Activated T-cell treated with anti-CD3 and anti-CD28 coated beads, Interleukin-2, amount 50 U/mL, for 24 hours (primary cell): Measurements from ENCODE around the gene PPP2R2C.

Experiments used
- DNase-seq: peaks from one replicate; pipeline ENCODE4 v3.0.0-alpha.2; 2020
- H3K27ac Mint-ChIP-seq: 2 replicates; pipeline ENCODE4 v1.8.0; 2020; ENCODE audit warnings: mild to moderate bottlenecking, mixed read lengths
- H3K27me3 Mint-ChIP-seq: 2 replicates; pipeline ENCODE4 v1.8.0; 2020; ENCODE audit warnings: mixed read lengths
- H3K36me3 Mint-ChIP-seq: 2 replicates; pipeline ENCODE4 v1.8.0; 2020; ENCODE audit warnings: low read depth, mixed read lengths
- H3K4me1 Mint-ChIP-seq: 2 replicates; pipeline ENCODE4 v1.8.0; 2020; ENCODE audit warnings: low read depth, mixed read lengths
- H3K4me3 Mint-ChIP-seq: 2 replicates; pipeline ENCODE4 v1.8.0; 2020; ENCODE audit warnings: mild to moderate bottlenecking, moderate library complexity, mixed read lengths
- H3K9me3 Mint-ChIP-seq: 2 replicates; pipeline ENCODE4 v1.8.0; 2020; ENCODE audit warnings: mixed read lengths

The PPP2R2C gene

DNA sequence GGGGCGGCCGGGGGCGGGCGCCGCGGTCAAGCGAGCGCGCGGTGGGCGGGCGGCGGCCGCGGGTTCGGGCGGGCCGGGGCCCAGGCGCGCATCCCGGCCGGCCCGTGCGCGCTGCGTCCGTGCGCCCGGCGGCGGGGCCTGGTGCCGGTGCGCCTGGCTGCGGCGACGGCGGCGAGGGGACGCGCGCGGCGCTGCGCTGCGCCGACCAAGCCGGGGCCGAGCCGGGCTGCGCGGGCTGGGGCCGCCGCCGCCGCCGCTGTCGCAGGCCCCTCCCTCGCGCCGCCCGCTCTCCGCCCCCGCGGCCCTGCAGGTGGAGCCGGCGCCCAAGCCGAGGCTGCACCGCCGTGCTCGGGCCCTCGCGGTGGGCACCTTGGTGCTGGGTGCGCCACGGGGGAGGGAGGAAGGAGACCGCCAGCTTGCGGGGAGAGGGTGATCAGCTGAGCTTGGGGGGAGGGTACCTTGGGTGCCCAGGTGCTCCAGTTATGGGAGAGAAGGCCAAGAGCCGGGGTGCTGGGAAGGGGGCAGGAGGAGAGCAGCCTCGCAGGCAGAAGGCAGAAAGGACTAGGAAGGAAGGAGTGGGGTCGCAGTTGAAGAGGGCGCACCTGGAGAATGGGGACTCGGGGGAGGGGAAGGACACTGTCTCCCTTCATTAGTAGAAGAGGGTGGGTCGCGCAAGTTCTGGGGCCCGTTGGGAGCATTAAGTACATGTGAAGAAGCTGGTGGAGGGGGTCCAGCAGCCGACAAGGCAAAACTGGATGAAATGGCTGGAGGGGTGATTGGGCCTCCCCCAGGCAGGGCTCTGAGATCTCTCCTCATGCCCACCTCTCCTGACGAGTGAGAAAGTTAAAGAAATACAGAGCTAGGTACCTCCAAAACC lies at the start of gene PPP2R2C:
Gene PPP2R2C (minus strand): TSS at position 228 of the 877 bp plus-strand sequence. CDS start 385 bp downstream, outside the sequence.
- H3K4me3 Mint-ChIP-seq: peak within 1 kb of the TSS; percentile 12
- peaks cover 8% of the 10 kb centered on the region for H3K4me1 Mint-ChIP-seq
- H3K9me3 Mint-ChIP-seq: no peaks in the 10 kb centered on the region
- peaks cover 73% of the 10 kb centered on the region for H3K27me3 Mint-ChIP-seq
- H3K36me3 Mint-ChIP-seq: no peaks in the 10 kb centered on the region
- DNase-seq: no peak
- H3K27ac Mint-ChIP-seq: no peak within 1 kb of the TSS

DNA sequence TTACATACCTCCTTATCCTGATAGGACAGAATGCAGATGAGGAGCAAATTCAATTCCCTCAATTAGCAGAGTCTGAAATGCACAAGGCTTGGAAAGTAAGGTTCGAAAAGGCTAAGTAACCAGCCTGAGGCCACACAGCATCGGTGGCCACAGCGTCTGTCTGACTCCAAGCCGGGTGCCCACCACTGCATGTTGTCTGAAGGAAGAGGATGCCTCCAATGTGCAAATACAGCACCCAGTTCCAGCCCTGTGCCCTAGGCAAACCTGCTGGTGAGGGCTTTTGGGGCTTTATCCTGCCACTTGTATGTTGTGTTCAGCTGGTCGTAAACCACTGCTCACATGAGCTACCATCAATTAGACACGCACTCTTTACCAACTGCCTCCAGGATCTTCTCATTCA lies 48.6 kb upstream of the PPP2R2C start:
- H3K9me3 Mint-ChIP-seq: no peaks in the 10 kb centered on the region
- H3K36me3 Mint-ChIP-seq: no peaks in the 10 kb centered on the region
- H3K4me3 Mint-ChIP-seq: no peak overlapping the region
- no peaks in the 10 kb centered on the region for H3K4me1 Mint-ChIP-seq
- DNase-seq: no peak
- no peak overlapping the region for H3K27ac Mint-ChIP-seq
- peaks cover 13% of the 10 kb centered on the region for H3K27me3 Mint-ChIP-seq

DNA sequence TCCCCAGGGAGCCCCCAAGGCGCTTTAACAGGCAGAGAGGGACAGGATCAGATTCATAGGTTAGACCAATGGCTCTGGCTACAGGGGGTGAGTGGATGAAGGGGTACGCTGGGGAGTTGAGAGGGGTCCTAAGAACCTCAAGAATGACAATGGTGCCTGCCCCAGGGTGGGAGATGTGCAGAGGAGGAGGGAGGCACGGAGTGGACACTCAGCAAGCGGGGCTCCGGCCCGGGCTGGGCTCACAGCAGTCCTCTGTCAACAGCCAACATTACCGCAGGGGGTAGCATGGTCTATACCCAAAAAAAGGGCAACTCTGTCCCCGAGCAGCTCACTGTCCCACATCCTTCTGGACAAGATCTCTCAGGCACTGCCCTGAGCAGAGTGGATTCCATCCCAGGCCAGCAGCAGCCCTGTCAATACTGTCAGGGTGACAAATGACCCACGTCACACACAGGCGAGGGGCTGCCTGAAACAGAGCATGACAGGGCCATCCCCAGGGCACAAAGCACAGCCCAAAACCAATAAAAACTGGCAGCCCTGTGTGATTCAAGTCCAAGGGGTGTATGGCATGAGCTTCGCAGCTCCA lies 47.7 kb upstream of the PPP2R2C start:
- H3K27ac Mint-ChIP-seq: no peak overlapping the region
- H3K4me3 Mint-ChIP-seq: no peak overlapping the region

DNA sequence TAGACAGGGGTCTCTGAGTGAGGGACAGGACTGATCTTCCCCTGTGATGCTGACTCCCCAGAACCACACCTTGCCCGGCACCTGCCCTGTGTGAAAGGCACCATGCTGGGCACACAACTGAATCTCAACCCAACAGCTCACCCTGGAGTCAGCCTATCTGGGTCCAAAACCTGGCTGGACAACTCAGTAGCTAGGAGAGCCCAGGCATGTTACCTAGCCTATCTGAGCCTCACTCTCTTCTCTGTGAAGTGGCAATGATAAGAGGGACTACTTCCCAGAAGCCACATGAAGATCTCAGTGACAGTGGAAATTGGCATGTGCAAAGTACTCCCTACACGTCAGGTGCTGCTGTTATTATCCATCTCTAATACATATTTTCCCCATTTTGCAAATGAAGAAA lies 44.8 kb upstream of the PPP2R2C start:
- Mint-ChIP-seq H3K27ac (no peak overlapping the region), H3K27me3 (peaks cover 13% of the 10 kb centered on the region), H3K4me3 (no peak overlapping the region), H3K36me3 (no peaks in the 10 kb centered on the region), H3K9me3 (peaks cover 6% of the 10 kb centered on the region), H3K4me1 (no peaks in the 10 kb centered on the region)
- DNase-seq: no peak

More for the DNA sequence above, 47.7 kb upstream of the PPP2R2C start:
- Mint-ChIP-seq H3K4me1 (no peaks in the 10 kb centered on the region), H3K27me3 (peaks cover 13% of the 10 kb centered on the region), H3K9me3 (no peaks in the 10 kb centered on the region), H3K36me3 (no peaks in the 10 kb centered on the region)
- no peak for DNase-seq

DNA sequence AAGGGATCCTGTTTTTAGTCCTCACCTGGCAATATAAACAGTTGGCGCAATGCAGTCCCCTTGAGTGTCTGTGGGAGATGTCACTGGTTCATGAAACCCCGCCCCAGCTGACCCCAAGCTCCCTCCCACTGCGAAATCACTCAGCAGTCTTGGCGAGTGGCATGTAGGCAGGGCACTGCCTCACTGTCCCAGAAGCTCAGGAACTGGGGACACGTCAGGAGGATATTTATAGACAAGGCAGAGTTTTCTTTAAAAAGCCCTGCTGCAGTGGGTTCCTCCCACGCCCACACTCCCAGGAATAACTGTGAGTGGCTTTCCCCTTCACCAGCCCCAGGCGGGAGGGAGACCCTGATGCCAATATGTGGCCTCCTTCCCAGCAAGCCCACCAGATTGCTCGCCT lies 44.3 kb upstream of the PPP2R2C start:
- Mint-ChIP-seq H3K27me3 (peaks cover 13% of the 10 kb centered on the region), H3K4me1 (no peaks in the 10 kb centered on the region), H3K4me3 (no peak overlapping the region), H3K9me3 (peaks cover 6% of the 10 kb centered on the region), H3K27ac (no peak overlapping the region), H3K36me3 (no peaks in the 10 kb centered on the region)
- DNase-seq: no peak

DNA sequence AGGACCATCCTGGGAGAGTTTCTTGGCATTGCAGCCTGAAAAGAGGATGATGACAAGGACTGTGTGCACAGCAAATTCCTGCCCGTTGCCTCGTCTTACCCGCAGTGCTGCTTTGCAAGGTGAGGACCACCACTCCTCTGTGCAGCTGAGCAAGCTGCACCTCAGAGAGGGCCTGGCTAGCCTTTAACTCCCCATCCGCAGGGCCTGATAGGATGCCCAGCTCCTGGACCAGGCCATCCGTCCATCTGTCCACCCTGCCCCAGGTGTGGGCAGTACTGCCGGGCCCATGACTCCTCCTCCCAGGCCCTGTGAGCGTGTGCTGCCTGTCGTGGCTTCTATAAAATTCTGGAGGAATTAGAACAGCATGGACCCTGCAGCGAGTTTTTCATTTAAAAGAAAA lies 43.9 kb upstream of the PPP2R2C start:
- Mint-ChIP-seq H3K36me3 (no peaks in the 10 kb centered on the region), H3K4me3 (no peak overlapping the region), H3K27ac (no peak overlapping the region), H3K9me3 (peaks cover 6% of the 10 kb centered on the region), H3K27me3 (peaks cover 13% of the 10 kb centered on the region), H3K4me1 (no peaks in the 10 kb centered on the region)
- DNase-seq: no peak

DNA sequence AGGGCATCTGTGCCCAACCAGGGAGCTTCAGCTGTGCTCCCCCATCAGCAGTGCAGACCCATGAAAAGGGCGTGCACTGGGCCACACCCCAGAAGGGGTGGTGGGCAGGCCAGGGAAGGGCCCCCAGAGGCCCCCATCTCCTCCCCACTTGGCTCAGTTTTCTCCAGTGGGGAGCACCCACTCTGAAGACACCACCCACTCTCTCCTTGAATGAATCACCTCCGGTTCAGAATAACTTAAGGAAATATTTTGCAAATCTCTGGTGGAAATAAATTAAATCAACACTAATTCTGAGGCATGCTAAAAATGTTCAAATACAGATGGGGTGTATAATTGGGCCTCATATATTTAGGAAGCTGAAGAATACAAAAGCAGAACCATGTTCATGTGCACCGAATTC lies 41.3 kb upstream of the PPP2R2C start:
- no peak overlapping the region for H3K4me3 Mint-ChIP-seq
- no peaks in the 10 kb centered on the region for H3K36me3 Mint-ChIP-seq
- peaks cover 10% of the 10 kb centered on the region for H3K27me3 Mint-ChIP-seq
- H3K9me3 Mint-ChIP-seq: peaks cover 9% of the 10 kb centered on the region
- DNase-seq: no peak
- no peak overlapping the region for H3K27ac Mint-ChIP-seq
- no peaks in the 10 kb centered on the region for H3K4me1 Mint-ChIP-seq

DNA sequence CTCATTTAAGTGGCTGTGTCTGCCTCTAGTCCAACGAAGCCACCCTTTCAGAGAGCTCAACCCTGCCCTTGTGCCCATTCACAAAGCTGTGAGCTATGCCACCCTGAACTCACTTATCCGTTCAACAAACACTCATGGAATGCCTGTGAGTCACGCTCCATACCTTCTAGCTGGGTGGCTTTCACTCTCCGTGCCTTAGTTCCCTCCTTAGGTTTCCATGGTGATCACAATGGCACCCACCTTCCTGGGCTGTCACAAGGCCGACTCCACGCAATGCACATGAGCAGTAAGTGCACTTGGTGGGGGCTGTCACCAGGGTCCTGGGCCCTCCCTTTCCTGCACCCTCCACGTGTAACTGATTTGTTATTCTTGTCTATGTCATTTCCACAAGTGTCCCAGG lies 37.2 kb upstream of the PPP2R2C start:
- peaks cover 3% of the 10 kb centered on the region for H3K27me3 Mint-ChIP-seq
- H3K36me3 Mint-ChIP-seq: no peaks in the 10 kb centered on the region
- DNase-seq: no peak
- H3K4me3 Mint-ChIP-seq: no peak overlapping the region
- H3K27ac Mint-ChIP-seq: no peak overlapping the region
- peaks cover 17% of the 10 kb centered on the region for H3K9me3 Mint-ChIP-seq
- H3K4me1 Mint-ChIP-seq: no peaks in the 10 kb centered on the region

DNA sequence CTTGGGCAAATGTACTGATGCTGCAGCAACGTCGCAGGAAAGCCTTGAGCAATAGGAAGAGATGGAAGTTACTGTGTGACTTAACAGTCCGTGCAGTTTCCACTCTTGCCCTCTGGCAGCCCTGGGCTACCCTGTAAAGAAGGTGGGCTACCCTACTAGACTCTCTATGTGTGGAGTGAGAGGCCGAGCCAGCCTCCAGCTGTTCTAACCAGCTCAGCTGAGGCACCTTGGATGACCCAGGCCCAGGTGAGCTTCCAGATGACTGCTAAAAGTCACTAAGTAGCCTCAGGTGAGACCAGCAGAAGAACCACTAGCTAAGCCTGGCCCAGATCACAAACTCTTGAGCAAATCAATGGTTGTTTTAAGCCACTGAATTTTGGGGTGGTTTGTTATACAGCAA lies 34.9 kb upstream of the PPP2R2C start:
- Mint-ChIP-seq H3K4me1 (no peaks in the 10 kb centered on the region), H3K27me3 (peaks cover 14% of the 10 kb centered on the region), H3K9me3 (peaks cover 25% of the 10 kb centered on the region), H3K4me3 (no peak overlapping the region), H3K27ac (no peak overlapping the region), H3K36me3 (no peaks in the 10 kb centered on the region)
- no peak for DNase-seq

DNA sequence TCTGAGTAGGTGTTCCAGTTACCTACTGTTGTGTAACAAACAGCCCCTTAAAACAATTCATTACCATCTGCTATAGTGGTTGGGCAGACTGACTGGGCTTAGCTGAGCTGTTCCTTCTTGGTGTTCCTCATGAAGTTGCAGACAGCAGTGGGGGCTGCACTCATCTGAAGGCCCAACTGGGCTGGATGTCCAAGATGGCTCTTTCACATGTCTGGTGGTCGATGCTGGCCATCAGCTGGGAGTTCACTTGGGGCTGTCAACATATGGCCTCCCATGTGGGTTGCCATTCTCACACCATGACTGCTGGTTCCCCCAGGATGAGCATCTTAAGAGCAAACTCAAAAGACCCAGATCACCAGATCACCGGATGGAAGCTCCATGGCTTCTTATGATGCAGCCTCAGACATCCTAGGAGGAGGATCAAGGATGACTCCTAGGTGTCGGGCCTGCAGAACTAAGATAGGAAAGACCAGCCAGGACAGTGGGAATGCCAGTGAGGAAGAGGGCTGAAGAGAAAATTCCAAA lies 34.3 kb upstream of the PPP2R2C start:
- peaks cover 25% of the 10 kb centered on the region for H3K9me3 Mint-ChIP-seq
- peaks cover 16% of the 10 kb centered on the region for H3K27me3 Mint-ChIP-seq
- H3K27ac Mint-ChIP-seq: no peak overlapping the region
- H3K36me3 Mint-ChIP-seq: no peaks in the 10 kb centered on the region
- H3K4me1 Mint-ChIP-seq: no peaks in the 10 kb centered on the region
- no peak for DNase-seq
- no peak overlapping the region for H3K4me3 Mint-ChIP-seq

DNA sequence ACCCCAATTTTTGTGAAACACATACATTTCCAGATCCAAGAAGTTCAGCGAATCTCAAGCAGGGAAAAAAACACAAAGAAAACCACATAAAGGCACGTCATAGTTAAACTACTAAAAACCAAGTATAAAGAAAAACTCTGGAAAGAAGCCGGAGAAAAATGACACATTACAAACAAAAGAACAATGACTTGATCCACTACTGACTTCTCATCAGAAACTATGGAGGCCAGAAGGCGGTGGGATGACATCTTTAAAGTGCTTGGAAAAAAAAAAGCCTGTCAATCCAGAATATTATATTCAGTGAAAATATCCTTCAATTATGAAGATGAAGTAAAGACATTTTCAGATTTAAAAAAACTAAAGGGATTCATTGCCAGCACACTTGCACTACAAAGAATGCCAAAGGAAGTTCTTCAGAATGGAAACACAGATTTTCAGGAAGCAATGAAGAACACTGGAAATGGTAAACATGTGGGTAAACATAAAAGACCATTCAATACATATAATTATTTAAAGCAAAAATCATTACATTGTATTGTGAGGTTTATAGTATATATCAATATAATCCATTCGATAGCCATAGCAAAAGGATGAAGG lies 32.6 kb upstream of the PPP2R2C start:
- DNase-seq: no peak
- H3K27me3 Mint-ChIP-seq: peaks cover 23% of the 10 kb centered on the region
- H3K4me1 Mint-ChIP-seq: no peaks in the 10 kb centered on the region
- H3K36me3 Mint-ChIP-seq: no peaks in the 10 kb centered on the region
- H3K9me3 Mint-ChIP-seq: peaks cover 22% of the 10 kb centered on the region
- no peak overlapping the region for H3K4me3 Mint-ChIP-seq
- H3K27ac Mint-ChIP-seq: no peak overlapping the region

DNA sequence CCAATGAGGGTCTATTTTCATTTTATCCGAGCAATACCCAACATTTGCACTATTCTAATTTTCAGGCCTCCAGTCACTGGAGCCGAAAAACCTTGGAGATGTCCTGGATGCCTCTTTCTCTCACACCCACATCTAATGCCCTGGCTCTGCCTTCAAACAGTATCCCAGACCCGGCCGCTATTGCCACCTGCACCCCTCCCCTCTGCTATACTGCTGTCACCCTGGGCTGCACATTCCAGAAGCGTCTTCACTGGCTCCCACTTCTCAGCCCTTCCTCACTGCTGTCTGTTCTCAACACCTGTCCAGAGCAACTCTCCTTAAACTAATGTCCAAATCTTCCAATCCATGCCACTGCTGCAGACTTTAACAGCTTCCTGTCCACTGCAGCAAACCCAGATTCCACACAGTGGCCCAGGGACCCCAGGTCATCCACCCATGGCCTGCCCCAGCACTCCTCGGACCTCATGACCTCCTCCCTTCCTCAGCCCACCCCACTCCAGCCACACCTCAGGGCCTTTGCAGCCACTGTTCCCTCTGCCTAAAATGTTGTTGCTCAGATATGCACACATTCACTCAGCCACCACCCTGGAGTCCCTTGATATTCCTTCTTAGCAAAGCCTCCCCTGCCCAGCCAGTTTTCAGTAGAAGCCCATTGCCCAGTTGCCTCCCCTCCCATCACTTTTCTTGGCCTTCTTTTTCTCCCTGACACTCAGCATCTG lies 30.5 kb upstream of the PPP2R2C start:
- Mint-ChIP-seq H3K27ac (no peak overlapping the region), H3K36me3 (no peaks in the 10 kb centered on the region), H3K4me1 (no peaks in the 10 kb centered on the region), H3K27me3 (peaks cover 35% of the 10 kb centered on the region), H3K9me3 (peaks cover 22% of the 10 kb centered on the region), H3K4me3 (no peak overlapping the region)
- DNase-seq: no peak

DNA sequence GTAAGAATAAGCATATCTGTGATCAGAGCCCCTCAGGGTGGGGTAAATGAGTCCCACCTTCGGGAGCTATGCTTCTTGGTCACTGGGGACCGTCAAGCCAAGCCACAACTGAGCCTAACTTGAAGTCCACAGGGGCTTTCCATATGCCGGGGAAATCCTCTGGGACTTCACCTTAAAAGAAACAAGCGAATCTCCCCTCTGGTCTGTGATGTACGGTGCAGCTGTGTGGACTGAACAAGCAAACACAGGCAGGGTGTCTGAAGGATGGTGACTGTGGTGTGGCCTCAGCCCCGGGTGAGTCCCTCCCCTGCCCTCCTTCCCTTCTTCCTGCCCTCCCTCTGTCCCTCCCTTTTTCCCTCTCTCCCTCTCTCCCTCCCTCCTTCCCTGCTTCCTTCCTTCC lies 29.7 kb upstream of the PPP2R2C start:
- H3K4me1 Mint-ChIP-seq: no peaks in the 10 kb centered on the region
- H3K27me3 Mint-ChIP-seq: peaks cover 35% of the 10 kb centered on the region
- no peak for DNase-seq
- no peak overlapping the region for H3K4me3 Mint-ChIP-seq
- no peaks in the 10 kb centered on the region for H3K36me3 Mint-ChIP-seq
- H3K27ac Mint-ChIP-seq: no peak overlapping the region
- H3K9me3 Mint-ChIP-seq: peaks cover 22% of the 10 kb centered on the region

DNA sequence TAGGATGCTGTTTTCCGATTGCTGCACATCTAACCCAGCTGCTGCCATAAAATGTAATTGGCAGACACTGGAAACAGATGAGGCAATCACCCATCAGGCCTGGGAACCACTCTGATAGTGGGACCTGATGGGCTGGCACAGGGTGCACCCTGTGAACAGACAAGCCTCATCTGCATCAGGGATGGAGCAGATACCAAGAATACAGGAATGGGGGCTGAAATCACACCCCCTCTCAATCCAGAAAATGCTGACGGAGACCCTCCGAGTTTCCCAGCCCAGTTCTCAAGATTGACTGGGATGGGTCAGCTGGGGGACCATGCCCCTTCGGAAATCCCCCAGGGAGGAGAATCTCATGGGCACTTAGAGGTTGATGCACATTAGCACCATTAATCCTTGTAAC lies 28.8 kb upstream of the PPP2R2C start:
- Mint-ChIP-seq H3K9me3 (peaks cover 20% of the 10 kb centered on the region), H3K4me3 (no peak overlapping the region), H3K27me3 (peaks cover 35% of the 10 kb centered on the region), H3K4me1 (no peaks in the 10 kb centered on the region), H3K27ac (no peak overlapping the region), H3K36me3 (no peaks in the 10 kb centered on the region)
- no peak for DNase-seq
